NCI-H2107 (cell line): ENCODE data around the gene ANO7.

Source experiments
- DNase-seq: peaks from one replicate; lab custom pipeline; 2025; lab: John Stamatoyannopoulos, UW

The ANO7 gene

GRCh38 chr2:241252778-241253475 lies 64.5 kb downstream of the ANO7 start:
- DNase-seq: no peak

DNA sequence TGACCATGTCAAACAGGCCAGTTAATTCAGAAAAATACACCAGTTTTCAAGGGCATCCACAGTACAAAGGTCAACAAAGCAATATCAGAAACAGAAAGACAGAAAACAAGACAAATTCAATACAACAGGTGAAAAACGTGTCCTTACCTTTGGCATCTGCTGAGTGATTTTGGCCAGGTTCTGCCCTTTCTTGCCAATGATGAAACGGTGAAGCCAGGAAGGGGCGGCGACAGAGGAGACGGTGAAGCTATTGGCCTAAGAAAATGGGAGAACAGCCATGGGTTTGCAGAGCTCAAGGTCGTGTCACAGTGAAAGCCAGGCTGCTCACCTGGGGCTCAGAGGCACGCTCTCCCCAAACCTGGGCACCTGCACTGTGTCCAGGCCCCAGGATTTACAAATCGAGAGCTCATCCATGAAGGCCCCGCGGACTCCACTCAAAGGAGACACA lies 66.5 kb downstream of the ANO7 start:
- DNase-seq: no peak

GRCh38 chr2:241255542-241256167 lies 67.2 kb downstream of the ANO7 start:
- DNase-seq: no peak

DNA sequence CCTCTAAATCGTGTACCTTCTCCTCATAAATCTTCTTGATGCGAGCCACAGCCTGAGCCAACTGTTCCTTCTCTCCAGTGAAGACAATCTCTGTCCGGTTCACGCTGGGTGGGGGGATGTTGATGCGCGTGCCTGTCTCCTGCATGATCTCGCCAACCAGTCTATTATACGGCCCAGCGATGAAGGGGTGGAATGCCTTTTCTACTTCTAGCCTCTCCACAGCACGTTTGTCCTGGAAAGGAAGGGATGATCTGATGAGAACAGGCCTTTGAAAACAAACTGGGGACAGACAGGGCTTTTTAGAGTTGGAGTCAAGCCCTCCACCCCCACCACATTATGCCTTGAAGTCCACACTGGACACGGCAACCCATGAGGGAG lies 67.7 kb downstream of the ANO7 start:
- DNase-seq: no peak

- DNase-seq: no peak
These were observed 69.0 kb downstream of the ANO7 start for GRCh38 chr2:241257419-241258032.

DNA sequence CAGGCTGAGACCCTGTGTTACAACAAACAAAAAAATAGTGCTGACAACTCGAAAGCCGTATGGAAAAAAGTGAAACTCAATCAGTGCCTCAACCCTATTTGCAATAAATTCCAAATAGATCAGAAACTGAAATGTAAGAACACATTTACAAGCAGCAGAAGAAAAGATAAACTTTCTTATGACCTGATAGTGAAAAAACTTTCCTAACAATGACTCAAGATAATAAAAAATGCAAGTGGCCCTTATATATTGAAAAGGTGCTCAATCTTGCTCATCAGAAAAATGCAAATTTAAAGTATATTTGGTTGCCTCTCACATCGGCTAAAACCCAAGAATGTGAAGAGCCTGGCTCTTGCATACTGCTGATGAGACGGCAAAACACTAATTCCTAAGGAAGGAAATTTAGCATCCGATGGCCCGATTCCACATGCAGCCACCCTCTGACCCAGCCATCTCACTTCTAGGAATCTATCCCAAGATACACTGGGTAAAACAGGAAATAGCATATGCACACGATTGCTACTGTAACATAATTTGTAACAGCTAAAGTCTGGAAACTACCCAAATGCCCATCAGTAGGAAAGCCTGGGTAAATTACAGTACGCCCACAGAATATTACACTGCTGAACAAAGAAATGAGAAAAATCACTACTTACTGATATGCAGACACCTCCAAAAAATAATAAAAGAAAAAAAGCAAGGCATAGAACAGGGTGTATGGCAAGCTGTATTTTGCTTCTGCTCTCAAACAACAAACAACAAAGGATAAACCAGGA lies 70.2 kb downstream of the ANO7 start:
- DNase-seq: no peak

DNA sequence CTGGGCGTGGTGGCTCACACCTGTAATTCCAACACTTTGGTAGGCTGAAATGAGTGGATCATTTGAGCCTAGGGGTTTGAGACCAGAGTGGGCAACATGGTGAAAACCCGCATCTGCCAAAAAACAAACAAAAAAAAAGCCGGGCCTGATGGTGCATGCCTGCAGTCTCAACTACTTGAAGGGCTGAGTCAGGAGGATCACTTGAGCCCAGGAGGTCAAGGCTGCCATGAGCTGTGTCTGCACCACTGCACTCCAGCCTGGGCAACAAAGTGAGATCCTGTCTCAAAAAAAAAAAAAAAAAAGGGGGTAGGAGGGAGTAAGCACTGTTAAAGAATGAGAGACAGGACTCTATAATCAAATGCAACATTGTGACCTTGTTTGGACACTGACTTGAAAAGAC lies 72.4 kb downstream of the ANO7 start:
- DNase-seq: no peak

DNA sequence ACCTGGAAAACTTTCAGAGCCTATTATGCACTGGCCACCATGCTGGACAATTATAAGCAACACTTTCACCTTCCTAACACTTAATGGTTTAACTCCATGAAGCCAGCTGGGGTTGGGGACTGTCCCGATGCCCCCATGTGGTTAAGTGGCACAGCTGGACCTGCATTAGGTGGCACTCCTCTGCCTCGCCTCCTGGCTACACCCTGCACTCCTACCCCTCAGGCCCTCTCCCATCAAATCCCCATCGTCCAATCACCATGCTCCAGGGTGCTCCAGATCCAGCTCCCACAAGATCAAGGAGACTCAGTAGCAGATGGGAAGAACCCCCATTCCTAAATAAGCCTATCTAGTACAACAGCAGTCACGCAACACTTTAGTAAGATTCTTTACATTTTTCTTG lies 73.2 kb downstream of the ANO7 start:
- DNase-seq: no peak

DNA sequence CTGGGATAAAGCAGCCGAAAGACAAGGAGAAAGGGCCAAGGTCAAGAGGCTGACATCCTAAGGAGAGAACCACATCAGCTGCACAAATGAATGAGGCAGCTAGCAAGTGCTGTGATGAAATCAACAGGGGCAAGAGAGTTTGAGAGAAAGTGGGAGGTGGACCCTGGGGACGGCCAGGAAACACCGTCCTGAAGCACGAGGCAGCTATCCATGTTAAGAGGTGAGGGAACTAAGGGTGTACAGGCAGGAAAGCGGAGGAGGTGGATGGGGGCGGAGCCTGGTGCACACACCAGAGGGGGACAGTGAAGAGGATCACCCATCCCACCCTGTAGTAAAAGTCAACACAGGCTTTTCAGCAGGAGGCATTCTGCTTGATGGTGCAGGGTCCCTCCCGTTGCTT lies 74.6 kb downstream of the ANO7 start:
- DNase-seq: no peak

GRCh38 chr2:241265506-241265905 lies 77.0 kb downstream of the ANO7 start:
- DNase-seq: no peak

GRCh38 chr2:241267249-241268067 lies 79.0 kb downstream of the ANO7 start:
- no peak for DNase-seq

DNA sequence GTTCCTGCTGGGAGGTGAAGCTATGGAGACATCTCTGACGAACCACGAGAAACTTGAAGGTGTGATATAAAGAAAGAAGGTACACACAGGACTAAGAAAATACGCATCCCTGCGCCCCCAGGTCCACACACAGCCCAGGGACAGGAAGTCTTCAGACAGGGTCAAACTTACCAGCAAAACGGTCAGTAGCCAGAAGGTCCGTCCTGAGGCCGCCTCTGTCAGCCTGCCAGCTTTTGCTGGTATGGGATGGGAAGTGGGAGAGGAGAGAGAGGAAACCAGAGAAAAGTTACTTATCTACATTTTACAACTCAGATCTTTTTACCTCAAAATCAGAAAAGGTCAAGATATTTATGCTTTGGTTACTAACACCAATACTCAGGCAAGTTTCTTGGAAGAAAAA lies 79.8 kb downstream of the ANO7 start:
- DNase-seq: no peak

GRCh38 chr2:241268716-241269445 lies 80.4 kb downstream of the ANO7 start:
- DNase-seq: no peak

GRCh38 chr2:241269707-241270520 lies 81.4 kb downstream of the ANO7 start:
- DNase-seq: no peak

DNA sequence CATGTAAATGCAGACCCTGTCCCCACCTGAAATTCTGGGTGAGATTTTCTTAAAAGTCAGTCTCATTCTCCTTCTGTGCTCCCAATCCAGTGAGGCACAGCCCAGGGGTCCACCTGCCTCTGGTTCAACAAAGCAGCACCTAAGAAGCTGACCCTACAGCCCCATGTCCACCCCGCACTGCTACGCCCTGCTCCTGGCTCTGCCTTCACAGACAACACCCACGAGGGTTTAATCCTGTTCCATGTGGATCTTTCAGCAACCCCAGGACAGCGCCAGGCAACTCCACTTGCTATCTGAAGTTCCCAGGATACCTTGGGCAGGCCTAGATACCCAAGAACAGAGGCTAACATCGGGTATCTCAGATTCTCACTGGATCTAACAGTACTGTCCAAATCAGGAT lies 82.1 kb downstream of the ANO7 start:
- no peak for DNase-seq

DNA sequence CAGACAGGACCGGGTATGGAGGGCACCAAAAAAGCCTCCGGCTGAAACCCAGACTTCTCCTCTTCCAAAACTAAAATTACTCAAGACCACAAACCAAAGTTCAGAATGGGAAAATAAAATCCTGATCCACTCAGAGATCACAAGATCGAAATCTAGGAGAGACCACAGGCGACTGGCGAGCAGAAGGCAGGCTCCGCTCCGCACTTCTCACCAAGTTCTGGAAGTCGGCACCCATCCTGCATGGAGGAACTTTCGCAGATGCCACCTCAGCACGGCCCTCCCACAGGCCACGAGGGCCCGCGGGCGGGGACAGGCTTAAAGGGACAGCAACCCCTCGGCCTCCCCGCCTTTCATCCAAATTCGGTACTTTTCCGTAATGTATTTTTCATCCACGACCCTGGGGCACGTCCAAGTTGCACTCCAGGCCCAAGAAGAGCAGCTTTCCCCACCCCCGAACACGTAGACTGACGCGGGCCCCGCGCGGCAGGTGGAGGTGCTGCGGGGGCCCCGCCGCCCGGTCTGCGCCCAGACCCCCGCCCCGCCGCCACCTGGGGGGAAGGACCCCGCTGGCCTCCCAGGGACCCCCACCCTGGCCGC lies 83.3 kb downstream of the ANO7 start:
- no peak for DNase-seq

GRCh38 chr2:241272303-241273209 lies 84.1 kb downstream of the ANO7 start:
- DNase-seq: no peak

DNA sequence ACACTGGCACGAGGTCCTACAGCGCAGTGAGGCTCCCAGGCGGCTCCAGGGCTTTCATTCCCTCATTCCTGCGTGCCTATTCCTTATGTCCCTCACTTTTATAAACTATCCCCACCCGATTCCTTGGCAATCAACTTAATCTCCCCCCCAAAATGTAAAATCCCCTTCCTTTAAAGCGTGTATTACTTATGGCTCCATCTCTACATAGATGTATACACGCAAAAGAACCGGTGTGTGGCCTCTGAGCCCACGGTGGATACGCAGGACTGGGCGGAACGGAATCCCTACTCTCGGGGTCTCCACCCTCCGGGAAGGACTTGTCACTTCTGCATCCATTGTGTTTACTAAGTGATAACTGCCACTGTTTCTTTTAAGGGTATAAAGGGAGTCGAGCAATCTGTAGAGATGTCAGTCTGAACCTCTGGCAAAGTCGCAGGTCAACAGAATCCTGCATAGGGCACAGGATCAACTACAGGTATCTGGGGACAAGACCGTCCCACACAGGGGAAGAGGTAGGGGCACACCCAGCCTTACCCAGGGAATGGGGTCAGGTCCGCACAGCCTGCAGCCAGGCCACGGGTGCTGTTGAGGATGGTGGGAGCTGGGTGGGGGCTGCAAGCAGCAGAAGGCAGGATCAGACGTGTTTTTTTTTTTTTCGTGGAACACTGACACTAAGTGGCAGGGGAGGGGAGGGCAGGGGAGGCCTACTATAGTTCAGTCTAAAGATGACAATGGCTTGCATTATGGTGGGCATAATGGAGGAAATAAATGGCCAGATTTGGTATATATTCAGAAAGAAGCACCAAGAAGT lies 84.9 kb downstream of the ANO7 start:
- no peak for DNase-seq
